ENCODE data around the gene ADAMTSL1.

Gene ADAMTSL1

GRCh38 chr9:18675973-18676372 lies 202.0 kb downstream of the ADAMTSL1 start (continued):
- TF ChIP-seq PRDM6 (tag by site-specific recombination; IDR thresholded peaks at IDR 0.05) (peak; percentile 90), TCF7L2 (IDR thresholded peaks at IDR 0.05; ENCODE audit: borderline replicate concordance, low read depth, low read length) (peak; percentile 97), ZNF37A (tag by site-specific recombination; IDR thresholded peaks at IDR 0.05) (no peak), SALL2 (tag by site-specific recombination; IDR thresholded peaks at IDR 0.05; ENCODE audit: borderline replicate concordance) (no peak), ZNF692 (tag by site-specific recombination; IDR thresholded peaks at IDR 0.05) (no peak), ZNF23 (tag by site-specific recombination; IDR thresholded peaks at IDR 0.05; ENCODE audit: borderline replicate concordance) (no peak), ZNF704 (tag by site-specific recombination; IDR thresholded peaks at IDR 0.05) (no peak), ZNF473 (tag by site-specific recombination; IDR thresholded peaks at IDR 0.05) (no peak), PRDM4 (tag by site-specific recombination; IDR thresholded peaks at IDR 0.05) (peak; percentile 83), ZNF121 (tag by site-specific recombination; IDR thresholded peaks at IDR 0.05) (no peak), MEIS1 (CRISPR knock-in tag; IDR thresholded peaks at IDR 0.05; ENCODE audit: borderline replicate concordance) (no peak), ZNF362 (tag by site-specific recombination; IDR thresholded peaks at IDR 0.05) (no peak), GFI1B (tag by site-specific recombination; IDR thresholded peaks at IDR 0.05) (peak; percentile 77; the same call in 1 of the 2 replicates), ZNF670 (tag by site-specific recombination; IDR thresholded peaks at IDR 0.05; ENCODE audit: low read depth) (no peak), ZBTB7A (tag by site-specific recombination; IDR thresholded peaks at IDR 0.05; ENCODE audit: low read depth) (no peak), ZNF302 (tag by site-specific recombination; IDR thresholded peaks at IDR 0.05; ENCODE audit: low read depth) (no peak), ZNF184 (tag by site-specific recombination; IDR thresholded peaks at IDR 0.05) (no peak), OVOL3 (tag by site-specific recombination; IDR thresholded peaks at IDR 0.05) (peak; percentile 70; the same call in 1 of the 2 replicates), ZNF311 (tag by site-specific recombination; IDR thresholded peaks at IDR 0.05; ENCODE audit: borderline replicate concordance) (no peak), ZNF394 (tag by site-specific recombination; IDR thresholded peaks at IDR 0.05; ENCODE audit: borderline replicate concordance) (no peak), ZNF366 (tag by site-specific recombination; conservative IDR thresholded peaks at IDR 0.05) (no peak), ZNF223 (tag by site-specific recombination; IDR thresholded peaks at IDR 0.05) (no peak), HOXC10 (CRISPR knock-in tag; IDR thresholded peaks at IDR 0.05) (no peak), PRDM1 (tag by site-specific recombination; IDR thresholded peaks at IDR 0.05) (no peak), ZBTB26 (tag by site-specific recombination; optimal IDR thresholded peaks at IDR 0.05) (no peak), KLF16 (tag by site-specific recombination; IDR thresholded peaks at IDR 0.05) (no peak), ZNF175 (tag by site-specific recombination; IDR thresholded peaks at IDR 0.05) (no peak), ZNF19 (tag by site-specific recombination; IDR thresholded peaks at IDR 0.05; ENCODE audit: low read depth) (no peak), ZBTB8A (tag by site-specific recombination; IDR thresholded peaks at IDR 0.05) (no peak), ZNF558 (tag by site-specific recombination; IDR thresholded peaks at IDR 0.05) (no peak), ZNF248 (tag by site-specific recombination; IDR thresholded peaks at IDR 0.05) (no peak), ZBTB17 (tag by site-specific recombination; IDR thresholded peaks at IDR 0.05) (peak; percentile 59; the same call in 1 of the 2 replicates)
